K562 (cell line): ENCODE measurements around the gene CCDC9. TPM values are rescaled to one million over a fixed set of nuclear protein-coding genes. Genes with fewer than 3 reads are reported as not detected.

Source experiments
- ESRRB ChIP-seq: fragments of 250-450 bp; sonication (Bioruptor Pico); IDR thresholded peaks from 2 replicates; pipeline ENCODE4 v1.5.0; 2020; ENCODE audit warnings: mild to moderate bottlenecking, moderate library complexity, borderline replicate concordance
- FOXP4 ChIP-seq: sonication (generic); formaldehyde crosslinking; IDR thresholded peaks from 2 replicates; pipeline ENCODE4 v1.8.0; 2022; ENCODE audit warnings: mild to moderate bottlenecking, missing genetic modification reagents, borderline replicate concordance
- HINFP ChIP-seq: fragments of 450-650 bp; conservative IDR thresholded peaks from 2 replicates; pipeline ENCODE4 v1.6.1; 2016; ENCODE audit warnings: missing genetic modification characterization, low read depth, mild to moderate bottlenecking, control low read depth, missing compliant biosample characterization
- MCM5 ChIP-seq: fragments of 450-650 bp; IDR thresholded peaks from 2 replicates; pipeline ENCODE4 v1.6.1; 2016; ENCODE audit warnings: low read depth
- MGA ChIP-seq: fragments of 450-650 bp; IDR thresholded peaks from 2 replicates; pipeline ENCODE4 v1.6.1; 2016; ENCODE audit warnings: mild to moderate bottlenecking, moderate library complexity
- MTA1 ChIP-seq: fragments of 450-650 bp; IDR thresholded peaks from 2 replicates; pipeline ENCODE4 v1.6.1; 2017; ENCODE audit warnings: borderline replicate concordance
- PATZ1 ChIP-seq: fragments of 250-450 bp; sonication (Bioruptor Pico); IDR thresholded peaks from 2 replicates; pipeline ENCODE4 v1.5.0; 2020; ENCODE audit warnings: mild to moderate bottlenecking, borderline replicate concordance
- ZFP36 ChIP-seq: fragments of 150-350 bp; IDR thresholded peaks from 2 replicates; pipeline ENCODE4 v1.6.1; 2018; ENCODE audit warnings: low read length, low read depth; ENCODE audit not compliant: partially characterized antibody
- ZNF766 ChIP-seq: fragments of 200-800 bp; sonication (Bioruptor generic); conservative IDR thresholded peaks from 2 replicates; pipeline ENCODE4 v1.6.1; 2016; ENCODE audit warnings: missing genetic modification characterization, missing compliant biosample characterization
- polyA plus RNA-seq, 8 experiments: library from polyadenylated mRNA; depleted of rRNA in 4 of 8; stranded (reverse) in 5 of 8; unstranded in 3 of 8; fragments of >200 nt; fragmentation: Nextera tagmentation in 2 of 8; fragmentation: Illumina TruSeq in 1 of 8; extraction: Ambion mirVana in 2 of 8; extraction: Trizol in 1 of 8; gene quantifications; 2 replicates each; pipeline versions ENCODE4 v1.2.1 to v1.2.3, GENCODE V29; 2011 to 2014; ENCODE audit warnings: inconsistent platforms in 1 of 8, missing spikeins in 1 of 8
- total RNA-seq, 7 experiments: library from RNA; depleted of rRNA in 6 of 7; stranded (reverse); fragments of >200 nt in 6 of 7; fragmentation: Illumina TruSeq in 2 of 7; extraction: Trizol in 2 of 7; gene quantifications; 2 replicates each; pipeline versions ENCODE4 v1.2.1 to v1.2.3, GENCODE V29; 2011 to 2021; ENCODE audit warnings: low replicate concordance in 1 of 7

Gene CCDC9
- total and polyA plus RNA-seq, 9 of the 15 experiments (the other 6 are each of a cell fraction or from before 2014, with no cell fraction given), result 0.23 to 38.6 (median 8.4) TPM

- TF ChIP-seq ESRRB (CRISPR knock-in tag) (no peak), ZFP36 (no peak), FOXP4 (CRISPR knock-in tag) (no peak), MGA (peak; percentile 96), MTA1 (no peak), PATZ1 (CRISPR knock-in tag) (0 out of 2 replicates have a peak, but pooled peaks have one; percentile 55), ZNF766 (peak; percentile 92), MCM5 (no peak), HINFP (peak; percentile 44)
These were observed 45.5 kb upstream of the CCDC9 start (continued) for GRCh38 chr19:47210689-47211316.
